ENCODE results near the gene ZNG1A.

DNA sequence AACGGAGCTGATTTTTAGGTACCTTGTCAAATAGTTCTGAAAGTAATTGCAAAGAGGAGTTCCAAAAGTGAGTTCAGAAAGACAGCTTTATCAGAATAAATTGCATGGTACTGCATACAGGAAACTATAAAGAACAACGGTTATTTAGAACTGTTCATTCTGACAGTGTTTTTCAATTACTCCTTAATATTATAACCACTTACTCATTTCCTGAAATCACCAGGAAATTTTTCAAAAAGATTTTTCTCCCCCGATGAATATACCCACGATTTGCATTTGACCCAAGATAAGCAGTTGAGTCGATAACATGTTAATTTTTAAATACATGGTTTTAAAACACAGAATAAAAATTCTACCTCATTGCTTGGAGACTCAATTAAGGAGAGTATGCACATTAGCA, 45.2 kb upstream of the ZNG1A start:
- TF ChIP-seq, protein P1, sequence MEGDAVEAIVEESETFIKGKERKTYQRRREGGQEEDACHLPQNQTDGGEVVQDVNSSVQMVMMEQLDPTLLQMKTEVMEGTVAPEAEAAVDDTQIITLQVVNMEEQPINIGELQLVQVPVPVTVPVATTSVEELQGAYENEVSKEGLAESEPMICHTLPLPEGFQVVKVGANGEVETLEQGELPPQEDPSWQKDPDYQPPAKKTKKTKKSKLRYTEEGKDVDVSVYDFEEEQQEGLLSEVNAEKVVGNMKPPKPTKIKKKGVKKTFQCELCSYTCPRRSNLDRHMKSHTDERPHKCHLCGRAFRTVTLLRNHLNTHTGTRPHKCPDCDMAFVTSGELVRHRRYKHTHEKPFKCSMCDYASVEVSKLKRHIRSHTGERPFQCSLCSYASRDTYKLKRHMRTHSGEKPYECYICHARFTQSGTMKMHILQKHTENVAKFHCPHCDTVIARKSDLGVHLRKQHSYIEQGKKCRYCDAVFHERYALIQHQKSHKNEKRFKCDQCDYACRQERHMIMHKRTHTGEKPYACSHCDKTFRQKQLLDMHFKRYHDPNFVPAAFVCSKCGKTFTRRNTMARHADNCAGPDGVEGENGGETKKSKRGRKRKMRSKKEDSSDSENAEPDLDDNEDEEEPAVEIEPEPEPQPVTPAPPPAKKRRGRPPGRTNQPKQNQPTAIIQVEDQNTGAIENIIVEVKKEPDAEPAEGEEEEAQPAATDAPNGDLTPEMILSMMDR (conservative IDR thresholded peaks at IDR 0.05): no peak
- TF ChIP-seq EZH2 (IDR thresholded peaks at IDR 0.05; ENCODE audit: low read depth): no peak

Measured in PC-9 (cell line).